T-helper 1 cell treated with Interleukin-12 subunit alpha and Interleukin-12 subunit beta and Interleukin-4 antibody, amounts not matched to agents 30 μg/mL and 1 μg/mL, for 36 hours (primary cell): ENCODE data around the gene VNN1.

ENCODE experiments used
- H3K27ac Mint-ChIP-seq: one replicate; pipeline ENCODE4 v1.8.0; 2021; ENCODE audit warnings: mild to moderate bottlenecking, mixed read lengths
- H3K27me3 Mint-ChIP-seq: one replicate; pipeline ENCODE4 v1.8.0; 2021; ENCODE audit warnings: low read depth, mixed read lengths
- H3K36me3 Mint-ChIP-seq: one replicate; pipeline ENCODE4 v1.8.0; 2021; ENCODE audit warnings: low read depth, mixed read lengths
- H3K4me1 Mint-ChIP-seq: one replicate; pipeline ENCODE4 v1.8.0; 2021; ENCODE audit warnings: low read depth, mixed read lengths
- H3K4me3 Mint-ChIP-seq: one replicate; pipeline ENCODE4 v1.8.0; 2021; ENCODE audit warnings: mild to moderate bottlenecking, moderate library complexity, mixed read lengths
- H3K9me3 Mint-ChIP-seq: one replicate; pipeline ENCODE4 v1.8.0; 2021; ENCODE audit warnings: mixed read lengths

VNN1 gene

GRCh38 chr6:132634796-132635195 is 79.1 kb downstream of the VNN1 start:
- no peaks in the 10 kb centered on the region for H3K9me3 Mint-ChIP-seq
- no peak overlapping the region for H3K27ac Mint-ChIP-seq
- peaks cover 42% of the 10 kb centered on the region for H3K27me3 Mint-ChIP-seq

GRCh38 chr6:132633362-132633761 is 80.5 kb downstream of the VNN1 start:
- Mint-ChIP-seq H3K4me3 (no peak overlapping the region), H3K27me3 (peaks cover 40% of the 10 kb centered on the region), H3K36me3 (no peaks in the 10 kb centered on the region), H3K4me1 (no peaks in the 10 kb centered on the region), H3K27ac (no peak overlapping the region), H3K9me3 (no peaks in the 10 kb centered on the region)

More at GRCh38 chr6:132634796-132635195, 79.1 kb downstream of the VNN1 start:
- no peaks in the 10 kb centered on the region for H3K36me3 Mint-ChIP-seq
- H3K4me1 Mint-ChIP-seq: no peaks in the 10 kb centered on the region
- no peak overlapping the region for H3K4me3 Mint-ChIP-seq
